HUES6 (cell line): Measurements from ENCODE around the gene SANBR.

Experiments used
- H3K27ac ChIP-seq: 2 replicates; pipeline ENCODE4 v1.7.0; 2013; ENCODE audit warnings: low read depth, mild to moderate bottlenecking, low read length, inconsistent platforms
- H3K27me3 ChIP-seq: 2 replicates; pipeline ENCODE4 v1.6.1; 2013; ENCODE audit warnings: low read length; ENCODE audit not compliant: control insufficient read depth, insufficient read depth
- H3K36me3 ChIP-seq: 2 replicates; pipeline ENCODE4 v1.6.1; 2013; ENCODE audit warnings: low read length; ENCODE audit not compliant: control insufficient read depth, insufficient read depth
- H3K4me1 ChIP-seq: 2 replicates; pipeline ENCODE4 v1.6.1; 2013; ENCODE audit warnings: low read length; ENCODE audit not compliant: control insufficient read depth, insufficient read depth
- H3K4me3 ChIP-seq: 2 replicates; pipeline ENCODE4 v1.5.1; 2013; ENCODE audit warnings: low read depth, low read length
- H3K9ac ChIP-seq: one replicate; pipeline ENCODE4 v1.6.1; 2013; ENCODE audit warnings: mild to moderate bottlenecking, low read length
- H3K9me3 ChIP-seq: 2 replicates; pipeline ENCODE4 v1.6.1; 2013; ENCODE audit warnings: low read depth, low read length; ENCODE audit not compliant: control insufficient read depth, insufficient read depth

Gene SANBR

DNA sequence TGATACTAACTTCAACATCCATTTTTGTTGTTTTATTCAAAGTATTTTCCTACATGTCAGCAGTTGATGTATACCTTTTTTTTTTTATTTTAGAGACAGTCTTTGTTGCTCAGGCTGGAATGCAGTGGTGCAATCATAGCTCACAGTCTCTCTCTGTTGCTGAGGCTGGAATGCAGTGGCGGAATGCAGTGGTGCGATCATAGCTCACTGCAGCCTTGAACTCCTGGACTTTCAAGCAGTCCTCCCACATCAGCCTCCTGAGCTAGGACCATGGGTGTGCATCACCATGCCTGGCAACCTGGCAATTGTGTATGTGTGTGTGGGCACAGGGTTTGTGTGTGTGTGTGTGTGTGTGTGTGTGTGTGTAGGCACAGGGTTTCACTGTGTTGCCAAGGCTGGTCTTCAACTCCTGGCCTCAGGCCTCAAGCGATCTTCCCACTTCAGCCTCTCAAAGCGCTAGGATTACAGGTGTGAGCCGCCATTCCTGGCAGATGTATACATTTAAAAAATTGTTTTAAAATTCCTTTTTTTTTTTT lies 24.8 kb downstream of the SANBR start:
- no peaks in the 10 kb centered on the region for H3K27me3 ChIP-seq
- no peak overlapping the region for H3K27ac ChIP-seq
- H3K4me3 ChIP-seq, result no peak overlapping the region
- no peak overlapping the region for H3K9ac ChIP-seq
- no peaks in the 10 kb centered on the region for H3K9me3 ChIP-seq
- peaks cover 7% of the 10 kb centered on the region for H3K36me3 ChIP-seq
- no peaks in the 10 kb centered on the region for H3K4me1 ChIP-seq

DNA sequence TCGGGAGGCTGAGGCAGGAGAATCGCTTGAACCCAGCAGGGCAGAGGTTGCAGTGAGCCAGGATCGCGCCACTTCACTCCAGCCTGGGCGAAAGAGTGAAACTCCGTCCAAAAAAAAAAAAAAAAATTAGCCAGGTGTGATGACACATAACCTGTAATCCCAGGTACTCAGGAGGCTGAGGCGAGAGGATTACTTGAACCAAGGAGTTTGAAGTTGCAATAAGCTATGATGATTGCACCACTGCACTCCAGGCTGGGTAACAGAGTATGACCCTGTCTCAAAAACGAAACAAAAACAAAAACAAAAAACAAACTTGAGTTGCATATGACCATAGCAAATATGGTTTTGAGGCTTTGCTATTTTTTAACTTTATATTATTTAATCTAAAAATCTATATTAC lies 25.8 kb downstream of the SANBR start:
- Histone ChIP-seq H3K9me3 (no peaks in the 10 kb centered on the region), H3K4me1 (no peaks in the 10 kb centered on the region), H3K9ac (no peak overlapping the region), H3K4me3 (no peak overlapping the region), H3K27ac (no peak overlapping the region), H3K36me3 (peaks cover 7% of the 10 kb centered on the region), H3K27me3 (no peaks in the 10 kb centered on the region)

DNA sequence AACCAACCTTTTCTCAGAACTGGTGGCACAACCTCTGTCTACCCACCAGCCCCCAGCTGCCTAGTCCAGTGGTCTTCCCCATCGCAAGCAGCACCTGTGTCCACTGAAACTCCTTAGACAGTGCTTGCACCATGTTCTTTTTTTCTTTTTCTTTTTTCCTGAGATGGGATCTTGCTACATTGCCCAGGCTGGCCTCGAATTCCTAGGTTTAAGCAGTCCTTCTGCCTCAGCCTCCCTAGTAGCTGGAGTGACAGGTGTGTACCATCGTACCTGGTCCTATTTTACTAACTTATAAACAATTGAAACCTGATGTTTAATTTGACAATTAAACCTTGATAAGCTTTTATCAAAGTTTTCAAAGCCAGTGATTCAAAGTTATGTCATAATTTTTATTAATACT lies 30.8 kb downstream of the SANBR start:
- no peaks in the 10 kb centered on the region for H3K27me3 ChIP-seq
- H3K4me3 ChIP-seq, result no peak overlapping the region
- H3K27ac ChIP-seq, result no peak overlapping the region
- no peaks in the 10 kb centered on the region for H3K9me3 ChIP-seq
- H3K36me3 ChIP-seq, result no peaks in the 10 kb centered on the region; the same call in 1 of the 2 replicates
- no peak overlapping the region for H3K9ac ChIP-seq
- H3K4me1 ChIP-seq, result no peaks in the 10 kb centered on the region

DNA sequence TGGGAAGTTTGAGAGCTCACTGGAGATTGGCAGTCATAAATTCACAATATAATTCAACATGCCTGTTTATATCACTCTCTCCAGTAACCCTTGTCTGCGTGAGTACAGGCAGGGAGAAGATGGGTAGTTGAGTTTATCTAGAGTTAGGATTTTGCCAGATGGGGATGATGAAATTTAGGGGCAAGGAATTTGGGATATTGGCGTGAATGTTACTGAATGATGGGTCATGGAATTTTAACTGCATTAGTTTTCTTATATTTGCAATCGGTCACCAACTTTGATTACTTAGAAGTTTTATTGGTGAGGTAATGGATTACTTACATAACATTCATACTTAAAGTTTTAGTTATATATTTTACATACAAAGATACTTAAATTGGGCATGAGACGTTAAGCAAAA lies 35.1 kb downstream of the SANBR start:
- Histone ChIP-seq H3K36me3 (peaks cover 5% of the 10 kb centered on the region; the same call in 1 of the 2 replicates), H3K9ac (no peak overlapping the region), H3K27me3 (no peaks in the 10 kb centered on the region), H3K9me3 (no peaks in the 10 kb centered on the region), H3K4me1 (no peaks in the 10 kb centered on the region), H3K27ac (no peak overlapping the region), H3K4me3 (no peak overlapping the region)

DNA sequence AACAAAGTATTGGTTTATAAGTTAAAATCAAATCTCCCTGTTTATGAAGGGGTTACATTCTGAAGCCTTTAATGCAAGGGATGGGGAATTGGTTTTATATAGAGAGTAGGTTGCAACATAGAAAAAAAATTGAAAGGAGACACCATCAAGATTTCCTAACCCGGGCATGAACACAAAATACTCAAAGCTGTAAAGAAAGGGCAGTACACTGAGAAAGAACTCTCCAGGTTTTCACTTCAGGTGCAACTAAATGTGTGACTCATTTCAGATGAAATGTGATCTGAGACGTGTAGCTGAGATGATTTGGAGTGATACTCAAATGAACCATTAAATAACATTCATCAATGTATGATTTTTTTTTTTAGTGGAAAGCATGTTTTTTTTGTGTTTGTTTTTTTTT lies 43.6 kb downstream of the SANBR start:
- Histone ChIP-seq H3K27me3 (no peaks in the 10 kb centered on the region), H3K9me3 (peaks cover 16% of the 10 kb centered on the region), H3K27ac (no peak overlapping the region)

DNA sequence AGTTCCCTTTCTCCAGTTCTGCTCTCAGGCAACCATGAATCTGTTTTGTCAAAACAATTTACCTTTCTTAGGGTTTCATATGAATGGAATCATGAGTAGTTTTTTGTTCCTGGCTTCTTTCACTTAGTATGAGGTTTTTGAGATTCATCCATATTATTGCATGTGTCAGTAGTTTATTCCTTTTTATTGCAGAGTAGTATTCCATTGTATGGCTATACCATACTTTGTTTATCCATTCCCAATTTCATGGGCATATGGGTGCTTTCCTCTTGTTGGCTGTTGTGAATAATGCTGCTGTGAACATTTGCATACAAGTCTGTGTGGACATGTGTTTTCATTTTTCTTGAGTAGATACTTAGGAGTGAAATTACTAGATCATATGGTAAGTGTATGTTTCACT lies 46.0 kb downstream of the SANBR start:
- no peak overlapping the region for H3K27ac ChIP-seq
- peaks cover 20% of the 10 kb centered on the region for H3K9me3 ChIP-seq
- no peak overlapping the region for H3K9ac ChIP-seq

More for the DNA sequence above, 43.6 kb downstream of the SANBR start:
- Histone ChIP-seq H3K4me1 (no peaks in the 10 kb centered on the region), H3K4me3 (no peak overlapping the region), H3K9ac (no peak overlapping the region), H3K36me3 (peaks cover 14% of the 10 kb centered on the region)

DNA sequence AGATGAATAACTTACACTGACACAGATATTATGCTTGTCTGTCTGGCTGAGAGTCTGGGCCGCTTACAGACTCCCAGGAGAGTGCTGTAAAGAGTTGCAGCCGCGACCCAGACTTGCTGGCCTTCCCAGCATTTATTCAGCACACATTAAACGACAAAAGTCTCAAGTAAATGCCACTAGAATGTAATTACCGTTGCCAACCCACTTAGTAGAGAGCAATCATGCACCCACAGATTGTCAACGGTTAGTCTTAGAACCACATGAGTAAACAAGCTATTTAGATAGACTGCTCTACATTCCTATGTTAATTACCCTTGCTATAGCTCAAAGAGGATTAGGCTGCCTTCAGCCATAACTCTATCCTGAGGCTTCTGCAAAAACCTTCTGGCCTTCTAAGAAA lies 48.5 kb downstream of the SANBR start:
- no peaks in the 10 kb centered on the region for H3K4me1 ChIP-seq
- H3K36me3 ChIP-seq, result peaks cover 28% of the 10 kb centered on the region
- H3K27me3 ChIP-seq, result no peaks in the 10 kb centered on the region
- H3K9me3 ChIP-seq, result peaks cover 20% of the 10 kb centered on the region
- no peak overlapping the region for H3K9ac ChIP-seq
- no peak overlapping the region for H3K4me3 ChIP-seq
- no peak overlapping the region for H3K27ac ChIP-seq

More for the DNA sequence above, 46.0 kb downstream of the SANBR start:
- no peak overlapping the region for H3K4me3 ChIP-seq
- peaks cover 17% of the 10 kb centered on the region for H3K36me3 ChIP-seq
- no peaks in the 10 kb centered on the region for H3K27me3 ChIP-seq
- H3K4me1 ChIP-seq, result no peaks in the 10 kb centered on the region
